ENCODE results near the gene SPINT3.

DNA sequence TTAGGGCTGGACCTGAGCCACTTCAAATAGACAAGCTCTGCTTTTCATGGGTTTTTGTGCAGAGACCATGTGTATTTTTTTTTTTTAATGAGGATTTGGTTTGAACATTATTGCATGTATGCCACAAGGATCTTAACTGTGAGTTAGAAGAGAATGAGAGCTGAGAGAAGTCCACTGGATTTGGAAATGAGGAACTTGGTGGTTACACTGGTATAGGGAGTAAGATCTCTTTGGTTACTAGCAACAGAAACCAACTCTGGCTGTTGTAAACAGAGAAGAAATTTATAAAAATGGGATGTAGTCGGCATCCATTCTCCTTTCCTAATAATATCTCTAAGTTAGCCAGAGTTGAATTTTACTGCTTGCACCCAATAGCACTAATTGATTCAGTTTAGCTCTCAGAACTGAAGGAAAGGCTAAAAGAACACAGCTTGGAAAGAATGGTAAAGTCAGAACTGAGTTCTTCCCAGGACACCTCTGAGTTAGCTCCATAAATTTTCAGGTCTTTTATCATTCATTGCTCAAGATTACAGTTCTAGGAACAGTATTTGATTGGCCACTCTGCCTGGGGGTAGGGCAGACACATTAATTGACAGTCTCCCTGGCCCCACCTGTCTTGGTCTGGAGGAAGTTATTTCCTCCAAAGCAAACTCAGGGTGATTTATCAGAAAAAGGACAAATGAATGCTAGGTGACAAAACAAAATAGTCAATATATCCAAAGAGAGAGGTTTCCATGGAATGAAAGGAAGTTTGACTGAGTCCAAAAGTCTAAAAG is 49.7 kb downstream of the SPINT3 start:
- TF ChIP-seq, protein P1, sequence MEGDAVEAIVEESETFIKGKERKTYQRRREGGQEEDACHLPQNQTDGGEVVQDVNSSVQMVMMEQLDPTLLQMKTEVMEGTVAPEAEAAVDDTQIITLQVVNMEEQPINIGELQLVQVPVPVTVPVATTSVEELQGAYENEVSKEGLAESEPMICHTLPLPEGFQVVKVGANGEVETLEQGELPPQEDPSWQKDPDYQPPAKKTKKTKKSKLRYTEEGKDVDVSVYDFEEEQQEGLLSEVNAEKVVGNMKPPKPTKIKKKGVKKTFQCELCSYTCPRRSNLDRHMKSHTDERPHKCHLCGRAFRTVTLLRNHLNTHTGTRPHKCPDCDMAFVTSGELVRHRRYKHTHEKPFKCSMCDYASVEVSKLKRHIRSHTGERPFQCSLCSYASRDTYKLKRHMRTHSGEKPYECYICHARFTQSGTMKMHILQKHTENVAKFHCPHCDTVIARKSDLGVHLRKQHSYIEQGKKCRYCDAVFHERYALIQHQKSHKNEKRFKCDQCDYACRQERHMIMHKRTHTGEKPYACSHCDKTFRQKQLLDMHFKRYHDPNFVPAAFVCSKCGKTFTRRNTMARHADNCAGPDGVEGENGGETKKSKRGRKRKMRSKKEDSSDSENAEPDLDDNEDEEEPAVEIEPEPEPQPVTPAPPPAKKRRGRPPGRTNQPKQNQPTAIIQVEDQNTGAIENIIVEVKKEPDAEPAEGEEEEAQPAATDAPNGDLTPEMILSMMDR (conservative IDR thresholded peaks at IDR 0.05), result no peak
- no peak for TF ChIP-seq ZFX (IDR thresholded peaks at IDR 0.05)
